GM23248 (cell line): ENCODE measurements around the gene GLB1L2. TPM values are rescaled to one million over a fixed set of nuclear protein-coding genes. Genes with fewer than 3 reads are reported as not detected.

ENCODE experiments used
- DNase-seq: peaks from one replicate; pipeline ENCODE4 v3.0.0-alpha.2; 2015
- H2AFZ ChIP-seq: fragments of 200-600 bp; sonication (generic); 2 replicates; pipeline ENCODE4 v1.6.1; 2016; ENCODE audit warnings: antibody characterized with exemption
- H3F3A ChIP-seq: fragments of 200-600 bp; sonication (generic); 2 replicates; pipeline ENCODE4 v1.6.1; 2016; ENCODE audit warnings: mild to moderate bottlenecking, antibody characterized with exemption, mixed run types; ENCODE audit not compliant: insufficient read depth
- H3K27ac ChIP-seq: fragments of 200-600 bp; sonication (generic); 2 replicates; pipeline ENCODE4 v1.5.1; 2016; ENCODE audit warnings: mild to moderate bottlenecking
- H3K27me3 ChIP-seq: fragments of 200-600 bp; sonication (generic); replicated peaks from 2 replicates; pipeline ENCODE4 v1.6.1; 2016; ENCODE audit warnings: mild to moderate bottlenecking; ENCODE audit not compliant: insufficient read depth
- H3K36me3 ChIP-seq: fragments of 200-600 bp; sonication (generic); 2 replicates; pipeline ENCODE4 v1.6.1; 2016; ENCODE audit warnings: low read depth, mild to moderate bottlenecking
- H3K4me1 ChIP-seq: fragments of 200-600 bp; sonication (generic); 2 replicates; pipeline ENCODE4 v1.6.1; 2016; ENCODE audit warnings: mild to moderate bottlenecking; ENCODE audit not compliant: insufficient read depth
- H3K4me2 ChIP-seq: fragments of 200-600 bp; sonication (generic); one replicate; pipeline ENCODE4 v1.6.1; 2016; ENCODE audit warnings: mild to moderate bottlenecking; ENCODE audit not compliant: unreplicated experiment
- H3K4me3 ChIP-seq: fragments of 200-600 bp; sonication (generic); 2 replicates; pipeline ENCODE4 v1.5.1; 2016; ENCODE audit warnings: mild to moderate bottlenecking
- H3K79me2 ChIP-seq: fragments of 200-600 bp; sonication (generic); 2 replicates; pipeline ENCODE4 v1.6.1; 2016; ENCODE audit warnings: mild to moderate bottlenecking; ENCODE audit not compliant: insufficient read depth
- H3K9ac ChIP-seq: fragments of 200-600 bp; sonication (generic); 2 replicates; pipeline ENCODE4 v1.6.1; 2016; ENCODE audit warnings: mild to moderate bottlenecking
- H3K9me2 ChIP-seq: fragments of 200-600 bp; sonication (generic); 2 replicates; pipeline ENCODE4 v1.6.1; 2016; ENCODE audit warnings: mixed run types, mild to moderate bottlenecking, moderate library complexity; ENCODE audit not compliant: insufficient read depth
- H3K9me3 ChIP-seq: fragments of 200-600 bp; sonication (generic); one replicate; pipeline ENCODE4 v1.6.1; 2017; ENCODE audit warnings: low read depth
- H4K20me1 ChIP-seq: fragments of 200-600 bp; sonication (generic); 2 replicates; pipeline ENCODE4 v1.6.0; 2016; ENCODE audit not compliant: insufficient read depth
- EZH2 ChIP-seq: fragments of 200-600 bp; sonication (generic); IDR thresholded peaks from 2 replicates; pipeline ENCODE4 v1.6.1; 2018; ENCODE audit warnings: antibody characterized with exemption, mild to moderate bottlenecking; ENCODE audit not compliant: insufficient read depth, poor library complexity, severe bottlenecking
- EZH2phosphoT487 ChIP-seq: fragments of 200-600 bp; sonication (generic); IDR thresholded peaks from 2 replicates; pipeline ENCODE4 v1.6.1; 2018; ENCODE audit warnings: antibody characterized with exemption, moderate library complexity, mild to moderate bottlenecking, low read depth; ENCODE audit not compliant: insufficient read depth
- WGBS, 2 experiments: methylation state at CpG; one replicate each; pipeline ENCODE4 v1.1.6; 2015 to 2017; ENCODE audit warnings: low lambda C conversion rate in 2 of 2, low coverage in 1 of 2; ENCODE audit errors: missing lambda C conversion rate in 2 of 2; 5-methylcytosine and 5-hydroxymethylcytosine counted together
- in situ Hi-C: fragments of 300-500 bp; cut with MboI; formaldehyde crosslinking; loops from 2 replicates; pipeline ENCODE4 v1.15.0; 2020
- polyA plus RNA-seq: library from polyadenylated mRNA; unstranded; fragments of >200 nt; fragmentation: Nextera tagmentation; extraction: Ambion mirVana; gene quantifications from 2 replicates; pipeline ENCODE4 v1.2.1, GENCODE V29; 2016
- total RNA-seq: library from RNA; depleted of rRNA; stranded (reverse); fragments of >200 nt; shearing (Covaris generic); gene quantifications from 2 replicates; pipeline ENCODE4 v1.2.3, GENCODE V29; 2014

Gene GLB1L2
- total and polyA plus RNA-seq, 2 experiments from 2014 or later, result 0.11 TPM; not detected in 1

DNA sequence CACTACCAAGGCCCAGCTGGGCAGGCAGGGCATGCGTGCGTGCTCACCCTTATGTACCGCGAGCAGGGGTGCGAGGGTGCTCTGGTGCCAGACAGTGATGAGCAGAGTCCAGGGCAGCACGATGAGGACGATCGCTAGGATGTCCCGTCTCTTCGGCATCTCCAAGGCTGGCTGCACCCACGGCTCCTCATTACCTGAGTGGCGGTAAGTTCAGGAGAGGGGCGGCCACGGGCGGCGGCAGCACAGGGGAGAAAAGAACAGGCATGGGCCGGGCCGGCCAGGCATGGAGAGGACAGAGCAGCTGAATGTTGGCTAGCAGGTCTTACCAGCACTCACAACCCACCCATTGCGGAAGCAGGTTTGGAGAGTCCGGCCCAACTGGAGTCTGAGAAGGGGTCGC, 55.7 kb downstream of the GLB1L2 start:
- Histone ChIP-seq H3K79me2 (no peaks in the 10 kb centered on the region), H4K20me1 (no peaks in the 10 kb centered on the region), H3K9ac (no peak overlapping the region), H3K36me3 (no peaks in the 10 kb centered on the region), H3K4me3 (no peak overlapping the region), H3F3A (no peaks in the 10 kb centered on the region), H3K9me3 (no peaks in the 10 kb centered on the region), H2AFZ (no peak overlapping the region), H3K9me2 (no peaks in the 10 kb centered on the region), H3K27me3 (no peaks in the 10 kb centered on the region), H3K27ac (no peak overlapping the region), H3K4me1 (no peaks in the 10 kb centered on the region), H3K4me2 (no peak overlapping the region)
- TF ChIP-seq EZH2phosphoT487 (no peak), EZH2 (no peak)
- in situ Hi-C loops, result no loop called here
- WGBS, 2 experiments, result 77 to 81% methylated on average over 19 to 21 of the region's 21 CpGs
- DNase-seq, result no peak

DNA sequence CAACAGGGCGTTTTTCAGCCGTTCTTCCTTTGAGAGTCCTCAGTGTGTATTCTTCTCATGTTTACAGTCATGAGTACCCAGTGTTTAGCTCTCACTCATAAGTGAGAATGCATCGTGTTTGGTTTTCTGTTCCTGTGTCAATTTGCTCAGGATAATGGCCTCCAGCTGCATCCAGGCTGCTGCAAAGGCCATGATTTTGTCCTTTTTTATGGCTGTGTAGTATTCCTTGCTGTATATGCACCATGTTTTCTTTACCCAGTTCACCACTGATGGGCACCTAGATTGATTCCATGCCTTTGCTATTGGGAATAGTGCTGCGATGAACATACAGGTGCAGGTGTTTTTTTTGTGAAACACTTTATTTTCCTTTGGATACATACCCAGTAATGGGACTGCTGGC, 56.8 kb downstream of the GLB1L2 start:
- H2AFZ ChIP-seq, result no peak overlapping the region
- H3K79me2 ChIP-seq, result no peaks in the 10 kb centered on the region
- H3F3A ChIP-seq, result no peaks in the 10 kb centered on the region
- no peak for DNase-seq
- H3K27me3 ChIP-seq, result no peaks in the 10 kb centered on the region
- H3K9me3 ChIP-seq, result no peaks in the 10 kb centered on the region
- no peaks in the 10 kb centered on the region for H3K36me3 ChIP-seq
- no peak overlapping the region for H3K4me2 ChIP-seq
- no peak overlapping the region for H3K4me3 ChIP-seq
- in situ Hi-C loops, result no loop called here
- 36 to 39% methylated on average over 4 of the region's 4 CpGs for WGBS, 2 experiments
- H3K4me1 ChIP-seq, result no peaks in the 10 kb centered on the region
- no peak overlapping the region for H3K27ac ChIP-seq
- H4K20me1 ChIP-seq, result no peaks in the 10 kb centered on the region
- TF ChIP-seq EZH2, result no peak
- TF ChIP-seq EZH2phosphoT487, result no peak
- no peaks in the 10 kb centered on the region for H3K9me2 ChIP-seq
- H3K9ac ChIP-seq, result no peak overlapping the region

DNA sequence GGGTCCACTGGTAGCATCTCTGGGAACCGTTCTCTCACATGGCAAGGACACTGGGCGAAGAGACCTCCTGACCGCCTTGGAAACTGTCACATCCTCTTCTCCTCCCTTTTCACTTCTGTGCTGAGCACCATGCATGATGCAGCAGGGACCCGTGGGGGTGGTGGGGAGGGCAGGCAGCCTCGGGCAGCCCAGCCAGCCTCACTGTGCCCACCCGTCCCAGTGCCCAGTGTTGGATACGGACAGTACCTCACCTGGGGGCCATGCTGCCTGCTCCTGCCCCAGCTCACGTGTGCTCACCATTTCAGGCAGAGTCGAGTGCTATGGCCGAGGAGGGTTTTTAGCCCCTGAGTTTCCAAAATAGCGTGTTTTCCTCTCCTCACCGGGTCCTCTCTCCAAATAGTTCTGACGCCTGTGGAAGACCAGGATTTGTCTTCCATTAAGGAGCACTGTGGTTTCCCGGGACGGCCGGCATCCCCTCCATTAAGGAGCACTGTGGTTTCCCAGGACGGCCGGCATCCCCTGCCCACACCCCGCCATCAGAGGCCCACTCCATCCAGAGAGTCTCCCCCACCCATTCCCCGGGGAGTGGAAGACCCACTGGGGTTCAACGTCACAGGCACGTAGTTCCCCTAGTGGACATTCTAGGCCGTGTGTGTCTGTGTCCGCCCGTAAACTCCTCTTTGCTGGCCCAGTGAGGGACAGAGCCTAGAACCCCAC, 57.8 kb downstream of the GLB1L2 start:
- Histone ChIP-seq H3K27ac (no peak overlapping the region), H3K4me1 (no peaks in the 10 kb centered on the region), H3F3A (no peaks in the 10 kb centered on the region), H4K20me1 (no peaks in the 10 kb centered on the region), H3K79me2 (no peaks in the 10 kb centered on the region), H3K36me3 (no peaks in the 10 kb centered on the region), H3K9me2 (no peaks in the 10 kb centered on the region), H2AFZ (no peak overlapping the region), H3K9ac (no peak overlapping the region), H3K4me3 (no peak overlapping the region), H3K4me2 (no peak overlapping the region), H3K27me3 (no peaks in the 10 kb centered on the region), H3K9me3 (no peaks in the 10 kb centered on the region)
- in situ Hi-C loops, result no loop called here
- 57 to 59% methylated on average over 25 of the region's 25 CpGs for WGBS, 2 experiments
- no peak for TF ChIP-seq EZH2phosphoT487
- TF ChIP-seq EZH2, result no peak
- no peak for DNase-seq

DNA sequence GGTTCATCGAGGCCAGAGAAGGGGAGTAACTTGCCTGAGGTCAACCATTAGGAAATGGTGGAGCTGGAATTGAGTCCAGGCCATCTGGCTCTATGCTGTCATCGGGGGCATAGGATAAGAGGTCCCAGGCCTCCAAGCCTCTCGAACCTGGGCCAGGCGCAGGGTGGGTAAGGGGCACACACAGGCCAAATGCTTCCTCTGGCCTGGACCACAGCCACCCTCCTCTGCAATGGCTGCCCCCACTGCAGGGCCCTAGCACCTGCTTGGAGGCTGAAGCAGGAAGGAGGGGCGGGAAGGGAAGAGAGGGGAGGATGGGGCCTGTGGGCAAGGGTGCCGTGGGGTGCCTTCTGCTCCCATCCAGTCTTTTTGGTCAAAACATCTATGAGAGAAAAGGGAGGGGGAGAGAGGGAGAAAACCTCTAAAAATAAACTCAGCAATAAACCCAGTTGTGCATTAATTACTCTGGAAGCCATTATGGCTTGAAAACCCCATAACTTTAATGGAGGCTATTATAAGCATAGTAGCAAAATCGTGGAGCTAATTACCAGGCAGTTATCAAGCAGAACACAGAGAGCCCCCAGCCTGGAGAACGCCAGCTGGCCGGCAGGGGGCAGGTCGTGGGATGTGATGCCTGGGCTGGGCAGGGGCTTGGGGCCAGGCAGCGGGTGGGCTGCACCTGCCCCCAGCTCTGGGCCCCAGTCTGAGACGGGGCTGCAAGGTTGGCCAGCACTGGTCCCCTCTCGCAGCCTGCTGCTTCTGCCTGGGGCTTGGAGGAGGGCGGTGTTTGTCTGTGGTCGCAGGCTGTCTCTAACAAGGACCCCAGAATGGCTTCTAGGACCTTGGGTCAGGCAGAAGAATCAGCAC, 59.1 kb downstream of the GLB1L2 start:
- Histone ChIP-seq H3K4me1 (no peaks in the 10 kb centered on the region), H3K9me3 (no peaks in the 10 kb centered on the region), H4K20me1 (no peaks in the 10 kb centered on the region), H3F3A (no peaks in the 10 kb centered on the region), H3K4me2 (no peak overlapping the region), H3K9ac (no peak overlapping the region), H3K27me3 (no peaks in the 10 kb centered on the region), H3K27ac (no peak overlapping the region), H3K9me2 (no peaks in the 10 kb centered on the region), H3K79me2 (no peaks in the 10 kb centered on the region), H3K4me3 (no peak overlapping the region), H2AFZ (no peak overlapping the region), H3K36me3 (no peaks in the 10 kb centered on the region)
- DNase-seq, result no peak
- in situ Hi-C loops, result no loop called here
- no peak for TF ChIP-seq EZH2phosphoT487
- TF ChIP-seq EZH2, result no peak
- WGBS, 2 experiments, result 46 to 47% methylated on average over 13 to 15 of the region's 15 CpGs
